ENCODE data around the gene RIOK1.

DNA sequence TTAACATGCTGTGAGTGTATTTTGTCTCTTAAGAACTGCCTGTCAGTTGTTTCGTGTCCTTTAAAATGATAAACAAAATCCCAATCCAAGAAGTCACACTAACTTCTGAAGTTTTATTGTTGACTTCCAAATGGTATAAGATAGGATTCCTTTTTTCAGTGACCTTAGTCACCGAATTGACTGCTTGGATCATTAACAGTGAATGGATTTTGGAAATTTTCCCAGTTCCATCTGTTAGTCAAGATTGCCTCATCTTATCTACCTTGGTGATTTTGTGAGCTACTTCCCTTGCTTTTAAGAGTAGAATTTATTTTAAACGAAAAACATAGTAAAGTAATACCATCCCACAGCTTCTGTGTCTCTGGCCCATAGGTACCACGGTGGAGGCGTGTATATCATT is 14.9 kb downstream of the RIOK1 start:
- no peak for TF ChIP-seq FOXA3 (CRISPR knock-in tag; IDR thresholded peaks at IDR 0.05)
- no peak for TF ChIP-seq RNF219 (CRISPR knock-in tag; IDR thresholded peaks at IDR 0.05)
- TF ChIP-seq SAFB2 (CRISPR knock-in tag; IDR thresholded peaks at IDR 0.05; ENCODE audit: borderline replicate concordance, low read depth) = no peak
- TF ChIP-seq PRDM10 (CRISPR knock-in tag; IDR thresholded peaks at IDR 0.05; ENCODE audit: low read depth) = no peak
- TF ChIP-seq ELK4 (CRISPR knock-in tag; IDR thresholded peaks at IDR 0.05; ENCODE audit: borderline replicate concordance) = no peak
- TF ChIP-seq, protein P1, sequence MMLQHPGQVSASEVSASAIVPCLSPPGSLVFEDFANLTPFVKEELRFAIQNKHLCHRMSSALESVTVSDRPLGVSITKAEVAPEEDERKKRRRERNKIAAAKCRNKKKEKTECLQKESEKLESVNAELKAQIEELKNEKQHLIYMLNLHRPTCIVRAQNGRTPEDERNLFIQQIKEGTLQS (CRISPR knock-in tag; IDR thresholded peaks at IDR 0.05) = no peak
- TF ChIP-seq CTCF (CRISPR knock-in tag; IDR thresholded peaks at IDR 0.05) = no peak
- no peak for TF ChIP-seq ZBTB7B (CRISPR knock-in tag; IDR thresholded peaks at IDR 0.05)
- TF ChIP-seq ZNF329 (CRISPR knock-in tag; IDR thresholded peaks at IDR 0.05; ENCODE audit: low read depth) = no peak

Measured in HepG2 (cell line).